PFSK-1 (cell line): Measurements from ENCODE around the gene LRCH1.

Experiments
- TAF1 ChIP-seq: IDR thresholded peaks from 2 replicates; pipeline ENCODE4 v1.6.1; 2012; ENCODE audit warnings: low read length, control low read depth, borderline replicate concordance; ENCODE audit not compliant: insufficient read depth
- TF ChIP-seq, protein P1 (sequence below), 2 experiments: IDR thresholded peaks; 2 replicates each; pipeline versions ENCODE4 v1.6.1 to v1.8.0; 2011 to 2012; ENCODE audit warnings: low read depth in 2 of 2, low read length in 2 of 2, control low read depth in 1 of 2, inconsistent platforms in 1 of 2, mild to moderate bottlenecking in 1 of 2, moderate library complexity in 1 of 2; ENCODE audit not compliant: insufficient read depth in 1 of 2

DNA sequence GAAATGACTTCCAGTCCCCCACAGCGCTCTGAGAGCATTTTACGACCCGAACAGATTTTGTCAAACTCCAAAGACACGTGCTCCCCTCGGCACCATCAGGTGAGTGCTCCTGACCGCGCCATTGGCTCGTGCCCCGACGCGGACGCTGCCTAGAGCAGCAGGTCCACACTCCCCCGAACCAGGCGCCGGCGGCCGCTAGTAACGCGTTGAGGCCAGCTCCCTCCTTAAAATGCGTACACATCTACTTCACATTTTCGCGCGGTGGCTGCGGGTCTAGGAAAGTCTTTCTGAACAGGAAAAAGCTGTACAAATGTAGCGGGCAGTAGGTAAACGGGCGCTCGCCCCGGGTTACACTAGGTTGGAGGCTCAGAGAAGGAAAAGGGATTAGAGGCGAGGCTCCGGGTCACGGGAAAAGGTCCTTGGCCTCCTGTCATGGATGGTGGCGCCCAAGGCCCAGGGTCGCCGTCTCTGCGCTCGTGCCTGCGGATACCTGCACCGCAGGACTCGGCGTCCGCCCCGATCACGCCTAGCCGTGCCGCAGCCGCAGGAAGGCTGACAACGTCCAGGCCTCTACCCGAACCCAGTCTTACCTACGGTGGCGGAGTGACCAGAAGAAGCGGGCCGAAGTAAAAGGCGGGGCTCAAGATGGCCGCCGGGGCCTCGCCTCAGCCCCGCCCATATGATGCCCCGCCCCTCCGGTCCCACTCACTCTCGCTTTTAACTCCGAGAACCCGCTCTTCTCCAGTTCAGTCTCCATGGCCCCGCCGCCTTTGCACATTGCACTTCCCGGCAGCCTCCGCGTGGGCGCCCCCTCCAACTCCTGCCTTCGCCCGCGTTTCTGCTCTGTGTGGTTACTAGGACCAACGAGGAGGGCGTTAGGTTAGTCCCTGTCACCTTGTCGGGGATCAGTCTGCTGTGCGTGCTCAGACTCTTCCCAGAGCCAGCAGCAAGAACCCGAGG, 243.8 kb downstream of the LRCH1 start, which contains the start of gene ESD:
- no peak; the same call in 1 of the 2 replicates for TF ChIP-seq TAF1
- TF ChIP-seq, protein P1, sequence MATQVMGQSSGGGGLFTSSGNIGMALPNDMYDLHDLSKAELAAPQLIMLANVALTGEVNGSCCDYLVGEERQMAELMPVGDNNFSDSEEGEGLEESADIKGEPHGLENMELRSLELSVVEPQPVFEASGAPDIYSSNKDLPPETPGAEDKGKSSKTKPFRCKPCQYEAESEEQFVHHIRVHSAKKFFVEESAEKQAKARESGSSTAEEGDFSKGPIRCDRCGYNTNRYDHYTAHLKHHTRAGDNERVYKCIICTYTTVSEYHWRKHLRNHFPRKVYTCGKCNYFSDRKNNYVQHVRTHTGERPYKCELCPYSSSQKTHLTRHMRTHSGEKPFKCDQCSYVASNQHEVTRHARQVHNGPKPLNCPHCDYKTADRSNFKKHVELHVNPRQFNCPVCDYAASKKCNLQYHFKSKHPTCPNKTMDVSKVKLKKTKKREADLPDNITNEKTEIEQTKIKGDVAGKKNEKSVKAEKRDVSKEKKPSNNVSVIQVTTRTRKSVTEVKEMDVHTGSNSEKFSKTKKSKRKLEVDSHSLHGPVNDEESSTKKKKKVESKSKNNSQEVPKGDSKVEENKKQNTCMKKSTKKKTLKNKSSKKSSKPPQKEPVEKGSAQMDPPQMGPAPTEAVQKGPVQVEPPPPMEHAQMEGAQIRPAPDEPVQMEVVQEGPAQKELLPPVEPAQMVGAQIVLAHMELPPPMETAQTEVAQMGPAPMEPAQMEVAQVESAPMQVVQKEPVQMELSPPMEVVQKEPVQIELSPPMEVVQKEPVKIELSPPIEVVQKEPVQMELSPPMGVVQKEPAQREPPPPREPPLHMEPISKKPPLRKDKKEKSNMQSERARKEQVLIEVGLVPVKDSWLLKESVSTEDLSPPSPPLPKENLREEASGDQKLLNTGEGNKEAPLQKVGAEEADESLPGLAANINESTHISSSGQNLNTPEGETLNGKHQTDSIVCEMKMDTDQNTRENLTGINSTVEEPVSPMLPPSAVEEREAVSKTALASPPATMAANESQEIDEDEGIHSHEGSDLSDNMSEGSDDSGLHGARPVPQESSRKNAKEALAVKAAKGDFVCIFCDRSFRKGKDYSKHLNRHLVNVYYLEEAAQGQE (IDR thresholded peaks at IDR 0.05; ENCODE audit: insufficient read depth in 1 of 2, low read depth in 2 of 2, low read length in 2 of 2) = no peak
